Loucy (cell line): Measurements from ENCODE around the gene GDI2.
A peak's percentile ranks its signal among the peaks of the same experiment; 100 is the strongest.
"Not testable (repeated sequence)": the region's sequence is repeated elsewhere in the genome, so short reads cannot be mapped to it uniquely, and the experiment has no call there.

Experiments
- H2AFZ ChIP-seq: fragments of 200-600 bp; sonication (generic); 2 replicates; pipeline ENCODE4 v1.6.0; 2016; ENCODE audit warnings: antibody characterized with exemption, mild to moderate bottlenecking, low read length, moderate library complexity
- H3F3A ChIP-seq: fragments of 200-600 bp; 2 replicates; pipeline ENCODE4 v1.6.0; 2016; ENCODE audit warnings: antibody characterized with exemption, low read depth, mild to moderate bottlenecking
- H3K27me3 ChIP-seq: fragments of 200-600 bp; sonication (generic); 2 replicates; pipeline ENCODE4 v1.6.1; 2014; ENCODE audit warnings: low read length, mild to moderate bottlenecking; ENCODE audit not compliant: insufficient read depth, poor library complexity, severe bottlenecking
- H3K36me3 ChIP-seq: fragments of 200-600 bp; sonication (generic); 2 replicates; pipeline ENCODE4 v1.6.1; 2016; ENCODE audit warnings: low read length; ENCODE audit not compliant: insufficient read depth
- H3K4me1 ChIP-seq: fragments of 200-600 bp; sonication (generic); 2 replicates; pipeline ENCODE4 v1.5.1; 2014; ENCODE audit warnings: low read length, mild to moderate bottlenecking; ENCODE audit not compliant: insufficient read depth, poor library complexity, severe bottlenecking
- H3K4me2 ChIP-seq: fragments of 200-600 bp; sonication (generic); 2 replicates; pipeline ENCODE4 v1.6.0; 2014; ENCODE audit warnings: antibody characterized with exemption, low read length, low read depth, mild to moderate bottlenecking; ENCODE audit not compliant: poor library complexity, severe bottlenecking
- H3K4me3 ChIP-seq: fragments of 200-600 bp; sonication (generic); 2 replicates; pipeline ENCODE4 v1.5.1; 2014; ENCODE audit warnings: low read length, mild to moderate bottlenecking, mixed read lengths; ENCODE audit not compliant: poor library complexity, severe bottlenecking
- H3K79me2 ChIP-seq: fragments of 200-600 bp; sonication (generic); 2 replicates; pipeline ENCODE4 v1.6.1; 2014; ENCODE audit warnings: low read length; ENCODE audit not compliant: insufficient read depth
- H3K9ac ChIP-seq: fragments of 200-600 bp; sonication (generic); 2 replicates; pipeline ENCODE4 v1.6.0; 2014; ENCODE audit warnings: mild to moderate bottlenecking, low read depth, low read length, moderate library complexity; ENCODE audit not compliant: poor library complexity, severe bottlenecking
- H3K9me2 ChIP-seq: fragments of 200-600 bp; sonication (generic); replicated peaks from 2 replicates; pipeline ENCODE4 v1.6.1; 2016; ENCODE audit warnings: low read depth, low read length, mixed read lengths
- H3K9me3 ChIP-seq: fragments of 200-600 bp; sonication (generic); 2 replicates; pipeline ENCODE4 v1.6.1; 2014; ENCODE audit warnings: mild to moderate bottlenecking, antibody characterized with exemption, low read length, low read depth; ENCODE audit not compliant: insufficient read depth
- H4K20me1 ChIP-seq: fragments of 200-600 bp; sonication (generic); 2 replicates; pipeline ENCODE4 v1.6.0; 2014; ENCODE audit warnings: antibody characterized with exemption, low read length, mild to moderate bottlenecking; ENCODE audit not compliant: insufficient read depth, poor library complexity, severe bottlenecking
- CTCF ChIP-seq: fragments of 200-600 bp; sonication (generic); conservative IDR thresholded peaks from 2 replicates; pipeline ENCODE4 v1.5.1; 2014; ENCODE audit warnings: mild to moderate bottlenecking, antibody characterized with exemption, low read length
- EZH2phosphoT487 ChIP-seq: fragments of 200-600 bp; IDR thresholded peaks from 2 replicates; pipeline ENCODE4 v1.6.1; 2018; ENCODE audit warnings: antibody characterized with exemption, mild to moderate bottlenecking, moderate library complexity, borderline replicate concordance

GDI2 gene

GRCh38 chr10:5810225-5810624 is 3.0 kb downstream of the GDI2 start:
- no peak for TF ChIP-seq CTCF
- no peak for TF ChIP-seq EZH2phosphoT487
- H3K9me3 ChIP-seq = no peaks in the 10 kb centered on the region
- H3F3A ChIP-seq = no peaks in the 10 kb centered on the region
- H3K4me3 ChIP-seq = peak overlapping the region; percentile 78
- H3K4me2 ChIP-seq = peak overlapping the region; percentile 86
- peaks cover 58% of the 10 kb centered on the region for H3K4me1 ChIP-seq
- no peak overlapping the region for H2AFZ ChIP-seq
- H4K20me1 ChIP-seq = peaks cover 75% of the 10 kb centered on the region
- peak overlapping the region; percentile 92 for H3K9ac ChIP-seq
- no peaks in the 10 kb centered on the region for H3K9me2 ChIP-seq
- no peaks in the 10 kb centered on the region for H3K27me3 ChIP-seq
- peaks cover 7% of the 10 kb centered on the region; the same call in 1 of the 2 replicates for H3K36me3 ChIP-seq
- H3K79me2 ChIP-seq = peaks cover 95% of the 10 kb centered on the region

DNA sequence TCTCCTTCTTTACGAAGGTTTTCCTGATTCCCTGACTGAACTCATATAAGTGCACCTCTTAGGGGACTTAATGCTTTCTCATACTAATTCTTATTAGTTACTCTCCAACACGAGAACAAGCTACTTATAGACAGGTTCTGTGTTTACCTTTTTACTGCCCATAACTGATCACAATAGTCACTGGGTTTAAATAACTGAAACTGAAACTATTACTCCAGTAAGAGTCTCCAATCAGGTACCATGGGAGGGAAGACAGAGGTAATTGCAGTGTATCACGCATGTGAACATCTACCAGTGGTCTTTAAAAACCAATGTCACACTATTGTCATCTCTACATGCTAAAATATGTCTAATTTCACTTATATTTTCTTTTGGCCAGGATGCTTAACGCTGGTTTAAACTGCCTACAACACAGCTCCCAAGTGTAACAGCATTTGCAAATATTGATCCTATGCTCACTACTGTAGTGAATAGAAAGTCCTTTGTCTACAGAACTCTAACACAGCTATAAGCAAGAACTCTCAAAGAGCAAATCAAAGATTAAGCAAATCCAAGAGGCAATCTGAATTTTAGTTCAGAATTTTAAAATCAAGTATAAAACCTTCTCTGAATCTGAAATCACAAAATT is 3.6 kb downstream of the GDI2 start:
- Histone ChIP-seq H3K4me3 (peak overlapping the region; percentile 78), H4K20me1 (peaks cover 81% of the 10 kb centered on the region), H3K9me3 (no peaks in the 10 kb centered on the region)

GRCh38 chr10:5808783-5809392 is 4.3 kb downstream of the GDI2 start:
- H3K9ac ChIP-seq = peak overlapping the region; percentile 92
- not testable (repeated sequence) for H3K36me3 ChIP-seq, H3K9me3 ChIP-seq, H3F3A ChIP-seq, H3K9me2 ChIP-seq, H2AFZ ChIP-seq, H3K27me3 ChIP-seq
- H3K4me2 ChIP-seq = peak overlapping the region; percentile 86
- H3K4me1 ChIP-seq = peaks cover 47% of the 10 kb centered on the region
- H3K79me2 ChIP-seq = peaks cover 95% of the 10 kb centered on the region
- peaks cover 88% of the 10 kb centered on the region for H4K20me1 ChIP-seq
- peak overlapping the region; percentile 78 for H3K4me3 ChIP-seq

More for the DNA sequence above, 3.6 kb downstream of the GDI2 start:
- H3K79me2 ChIP-seq = peaks cover 95% of the 10 kb centered on the region
- H3K36me3 ChIP-seq = peaks cover 9% of the 10 kb centered on the region; the same call in 1 of the 2 replicates
- no peaks in the 10 kb centered on the region for H3F3A ChIP-seq
- H3K9me2 ChIP-seq = no peaks in the 10 kb centered on the region
- H3K9ac ChIP-seq = peak overlapping the region; percentile 92
- no peak overlapping the region for H2AFZ ChIP-seq
- H3K27me3 ChIP-seq = no peaks in the 10 kb centered on the region
- peaks cover 52% of the 10 kb centered on the region for H3K4me1 ChIP-seq
- peak overlapping the region; percentile 86 for H3K4me2 ChIP-seq
- TF ChIP-seq CTCF (no peak), EZH2phosphoT487 (no peak)

DNA sequence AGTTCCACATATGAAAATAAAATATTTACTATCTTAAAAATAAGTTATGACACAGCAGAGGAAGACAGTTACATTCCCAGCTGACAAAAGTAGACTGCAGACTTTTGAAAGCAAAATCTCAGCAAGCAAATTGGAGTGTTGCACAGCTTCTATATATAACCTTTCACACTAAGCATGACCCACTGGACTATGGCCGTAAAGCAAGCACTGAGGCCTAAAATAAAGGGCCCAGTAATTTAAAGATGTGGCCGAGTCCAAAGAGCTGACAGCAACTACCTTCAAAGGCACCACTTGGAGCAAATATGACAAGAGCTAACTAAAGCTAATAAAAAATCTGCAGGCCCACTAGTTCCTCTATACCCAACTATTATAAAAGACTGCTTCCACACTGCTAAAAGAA is 6.5 kb downstream of the GDI2 start:
- Histone ChIP-seq H3K4me2 (peak overlapping the region; percentile 86), H3K36me3 (peaks cover 9% of the 10 kb centered on the region; the same call in 1 of the 2 replicates)

More for the DNA sequence above, 6.5 kb downstream of the GDI2 start:
- no peaks in the 10 kb centered on the region for H3K9me3 ChIP-seq
- peak overlapping the region; percentile 24 for H3K9ac ChIP-seq
- no peaks in the 10 kb centered on the region for H3K9me2 ChIP-seq
- no peak overlapping the region for H2AFZ ChIP-seq
- TF ChIP-seq EZH2phosphoT487 (no peak), CTCF (no peak)
- no peaks in the 10 kb centered on the region for H3K27me3 ChIP-seq
- peaks cover 49% of the 10 kb centered on the region for H3K4me1 ChIP-seq
- H4K20me1 ChIP-seq = peaks cover 97% of the 10 kb centered on the region
- peaks cover 100% of the 10 kb centered on the region for H3K79me2 ChIP-seq
- peak overlapping the region; percentile 78 for H3K4me3 ChIP-seq
- H3F3A ChIP-seq = no peaks in the 10 kb centered on the region
